Endothelial cell of umbilical vein (primary cell): Measurements from ENCODE around the gene SPIRE1. TPM values are rescaled to one million over a fixed set of nuclear protein-coding genes. Genes with fewer than 3 reads are reported as not detected.
A peak's percentile ranks its signal among the peaks of the same experiment; 100 is the strongest.

Experiments used
- BruUV-seq: library from RNA; stranded (reverse); fragments of 400-500 nt; replicated peaks from 2 replicates; lab custom pipeline; 2021; lab: Mats Ljungman, UMichigan
- CTCF ChIA-PET: fragments of 300-600, 350-600 bp; sonication (Branson Sonifier 250); formaldehyde crosslinking; loops from one replicate; lab custom pipeline; 2021; ENCODE audit warnings: antibody characterized with exemption, inconsistent platforms; lab: Charles Lee
- POLR2A ChIA-PET: fragments of 300-600, 350-600 bp; sonication (Branson Sonifier 250); formaldehyde crosslinking; loops from one replicate; lab custom pipeline; 2021; ENCODE audit warnings: antibody characterized with exemption, inconsistent platforms; lab: Charles Lee
- DNase-seq: peaks from one replicate; pipeline ENCODE4 v3.0.0-alpha.2; 2011; ENCODE audit warnings: low read depth, low spot score
- FAIRE-seq: peaks from 2 replicates; lab custom pipeline; 2011; peaks lifted over from hg19 to GRCh38; lab: Jason Lieb, UNC
- H2AFZ ChIP-seq: 2 replicates; pipeline ENCODE4 v1.6.0; 2012; ENCODE audit warnings: low read depth, low read length, control low read depth, inconsistent platforms
- H3K27ac ChIP-seq: 2 replicates; pipeline ENCODE4 v1.5.1; 2011; ENCODE audit warnings: low read depth, mild to moderate bottlenecking, control low read depth, low read length, moderate library complexity; ENCODE audit not compliant: insufficient read depth
- H3K27me3 ChIP-seq, 2 experiments: 2 replicates each; pipeline versions ENCODE4 v1.6.0 to v1.6.1; 2011; ENCODE audit warnings: low read length in 2 of 2, mixed read lengths in 1 of 2; ENCODE audit not compliant: control insufficient read depth in 2 of 2, insufficient read depth in 2 of 2
- H3K36me3 ChIP-seq, 2 experiments: 2 replicates in 1 of 2; 3 replicates in 1 of 2; pipeline ENCODE4 v1.5.1; 2011; ENCODE audit warnings: low read length in 2 of 2, mild to moderate bottlenecking in 1 of 2, moderate library complexity in 1 of 2; ENCODE audit not compliant: control insufficient read depth in 2 of 2, insufficient read depth in 2 of 2; ENCODE audit errors: extremely low read depth in 1 of 2
- H3K4me1 ChIP-seq: 3 replicates; pipeline ENCODE4 v1.5.1; 2011; ENCODE audit warnings: mild to moderate bottlenecking, low read length; ENCODE audit not compliant: control insufficient read depth, insufficient read depth; ENCODE audit errors: extremely low read depth
- H3K4me2 ChIP-seq: 2 replicates; pipeline ENCODE4 v1.6.1; 2011; ENCODE audit warnings: low read length, control low read depth, mixed read lengths; ENCODE audit not compliant: insufficient read depth
- H3K4me3 ChIP-seq, 3 experiments: fragments of 200-600 bp in 1 of 3; sonication (generic), shearing (Covaris generic) in 1 of 3; replicated peaks in 1 of 3; 2 replicates each; pipeline ENCODE4 v1.5.1; 2011 to 2016; ENCODE audit warnings: control low read depth in 3 of 3, low read length in 3 of 3, mild to moderate bottlenecking in 2 of 3, inconsistent platforms in 1 of 3, low read depth in 1 of 3, moderate library complexity in 1 of 3; ENCODE audit not compliant: insufficient read depth in 1 of 3
- H3K79me2 ChIP-seq: 2 replicates; pipeline ENCODE4 v1.6.0; 2012; ENCODE audit warnings: low read length, inconsistent platforms; ENCODE audit not compliant: control insufficient read depth, insufficient read depth
- H3K9ac ChIP-seq: replicated peaks from 2 replicates; pipeline ENCODE3; 2011; ENCODE audit warnings: low read length, control low read depth; ENCODE audit not compliant: insufficient read depth; ENCODE audit errors: extremely low read depth
- H3K9me1 ChIP-seq: replicated peaks from 3 replicates; pipeline ENCODE4 v1.6.0; 2011; ENCODE audit warnings: mild to moderate bottlenecking, low read length; ENCODE audit not compliant: control insufficient read depth, insufficient read depth; ENCODE audit errors: extremely low read depth
- H3K9me3 ChIP-seq: replicated peaks from 2 replicates; pipeline ENCODE4 v1.5.1; 2012; ENCODE audit warnings: low read length, inconsistent platforms; ENCODE audit not compliant: control insufficient read depth, insufficient read depth
- H4K20me1 ChIP-seq: replicated peaks from 2 replicates; pipeline ENCODE3; 2011; ENCODE audit warnings: mild to moderate bottlenecking, low read length; ENCODE audit not compliant: control insufficient read depth, insufficient read depth; ENCODE audit errors: extremely low read depth
- CTCF ChIP-seq, 2 donors: IDR thresholded peaks; 1 replicate in 1 of 2; 2 replicates in 1 of 2; pipeline ENCODE4 v1.5.1; 2011; ENCODE audit warnings: low read length in 2 of 2, mild to moderate bottlenecking in 2 of 2, moderate library complexity in 2 of 2, control low read depth in 1 of 2, inconsistent platforms in 1 of 2, low read depth in 1 of 2; ENCODE audit not compliant: insufficient read depth in 1 of 2; ENCODE audit errors: extremely low read depth in 1 of 2
- EZH2 ChIP-seq: IDR thresholded peaks from 2 replicates; pipeline ENCODE4 v1.6.1; 2012; ENCODE audit warnings: borderline replicate concordance, low read depth, mild to moderate bottlenecking, moderate library complexity, low read length, inconsistent platforms; ENCODE audit not compliant: severe bottlenecking
- FOS ChIP-seq: IDR thresholded peaks from 2 replicates; pipeline ENCODE4 v1.6.1; 2011; ENCODE audit warnings: mild to moderate bottlenecking, low read length, moderate library complexity, borderline replicate concordance; ENCODE audit not compliant: insufficient read depth
- GATA2 ChIP-seq: IDR thresholded peaks from 2 replicates; pipeline ENCODE4 v1.7.0; 2011; ENCODE audit warnings: low read depth, mild to moderate bottlenecking, moderate library complexity, mixed read lengths, low read length; ENCODE audit not compliant: insufficient read length, insufficient read depth
- JUN ChIP-seq: IDR thresholded peaks from 2 replicates; pipeline ENCODE4 v1.6.1; 2011; ENCODE audit warnings: borderline replicate concordance, low read depth; ENCODE audit not compliant: insufficient read length, insufficient read depth
- MAX ChIP-seq: IDR thresholded peaks from 2 replicates; pipeline ENCODE4 v1.6.1; 2011; ENCODE audit not compliant: insufficient read depth, insufficient read length
- MYC ChIP-seq: IDR thresholded peaks from one replicate; pipeline ENCODE4 v1.6.1; 2011; ENCODE audit warnings: mild to moderate bottlenecking, low read depth, low read length
- POLR2A ChIP-seq: IDR thresholded peaks from 2 replicates; pipeline ENCODE4 v1.6.1; 2012; ENCODE audit warnings: low read depth, mild to moderate bottlenecking, control low read depth, low read length
- POLR2AphosphoS5 ChIP-seq: IDR thresholded peaks from 2 replicates; pipeline ENCODE4 v1.6.1; 2012; ENCODE audit warnings: low read depth, mild to moderate bottlenecking, control low read depth, low read length, moderate library complexity; ENCODE audit not compliant: insufficient read depth
- dilution Hi-C: fragments of 300-500 bp; cut with MboI; formaldehyde crosslinking; loops from one replicate; pipeline ENCODE4 v1.15.0; 2019; ENCODE audit warnings: low sequenced_read_pairs; ENCODE audit not compliant: extremely low pct_ligation_motif_present
- intact Hi-C: fragments of 100-400 bp; cut with micrococcal nuclease; formaldehyde crosslinking; loops from one replicate; pipeline ENCODE4 v1.10.0; 2022
- polyA plus RNA-seq, 4 experiments: library from polyadenylated mRNA; depleted of rRNA in 3 of 4; stranded (reverse) in 3 of 4; unstranded in 1 of 4; fragments of >200 nt; gene quantifications; 2 replicates each; pipeline versions ENCODE4 v1.2.1 to v1.2.3, GENCODE V29; 2011 to 2012; ENCODE audit warnings: missing spikeins in 1 of 4
- total RNA-seq: library from RNA; stranded (reverse); gene quantifications from 2 replicates; pipeline ENCODE4 v1.2.3, GENCODE V29; 2021

SPIRE1 gene
- total and polyA plus RNA-seq, 2 donors (not counting 3 experiments of a cell fraction or from before 2014, with no cell fraction given), result 13.1 to 44.0 TPM

GRCh38 chr18:12598181-12598930 lies 59.6 kb downstream of the SPIRE1 start:
- dilution Hi-C loops, result no loop called here
- Histone ChIP-seq H3K4me2 (peak overlapping the region; percentile 84), H4K20me1 (peaks cover 2% of the 10 kb centered on the region), H3K4me1 (peaks cover 58% of the 10 kb centered on the region), H3K9me1 (no peaks in the 10 kb centered on the region), H3K9ac (peak overlapping the region; percentile 64), H3K4me3 (peak overlapping the region in 1 of 3 experiments; percentile 5), H3K9me3 (no peaks in the 10 kb centered on the region), H3K27ac (peak overlapping the region; percentile 87), H3K27me3 (no peaks in the 10 kb centered on the region), H3K36me3 (no peaks in the 10 kb centered on the region), H2AFZ (no peak overlapping the region), H3K79me2 (peaks cover 62% of the 10 kb centered on the region)
- intact Hi-C loops, result loop anchor here (2.0 to 5.0 kb wide), 2 partner anchors 44 to 60 kb away; partner anchors contain the start of gene SPIRE1
- FAIRE-seq (peak; percentile 79), DNase-seq (peak; percentile 75)
- no TSS peak for BruUV-seq
- POLR2A ChIA-PET, result interaction anchor here (1.0 kb wide), 1 partner anchor 9 kb away, joined by 3 read pairs; no protein-coding TSS in a partner anchor
- CTCF ChIA-PET, result interaction anchor here (1.0 to 3.0 kb wide), 7 partner anchors 8 to 45 kb away, joined by 3 to 20 read pairs (median 4); no protein-coding TSS in a partner anchor
- peak; percentile 90 for TF ChIP-seq GATA2
- TF ChIP-seq MAX, result no peak
- no peak for TF ChIP-seq EZH2
- no peak for TF ChIP-seq CTCF (IDR thresholded peaks at IDR 0.05; ENCODE audit: extremely low read depth in 1 of 2, insufficient read depth in 1 of 2, low read depth in 1 of 2, low read length in 2 of 2)
- TF ChIP-seq JUN, result no peak
- TF ChIP-seq FOS, result peak; percentile 19
- peak; percentile 67 for TF ChIP-seq POLR2AphosphoS5
- peak; percentile 29 for TF ChIP-seq POLR2A
- no peak for TF ChIP-seq MYC
